NCI-H510A (cell line): ENCODE data around the gene TAS1R1.

Source experiments
- DNase-seq: peaks from one replicate; lab custom pipeline; 2025; lab: John Stamatoyannopoulos, UW

TAS1R1 gene

GRCh38 chr1:6572653-6573383 is 17.7 kb downstream of the TAS1R1 start:
- no peak for DNase-seq

- DNase-seq = no peak
Observed at GRCh38 chr1:6574025-6574620, 19.0 kb downstream of the TAS1R1 start.

GRCh38 chr1:6574818-6575217 is 19.7 kb downstream of the TAS1R1 start:
- no peak for DNase-seq

DNA sequence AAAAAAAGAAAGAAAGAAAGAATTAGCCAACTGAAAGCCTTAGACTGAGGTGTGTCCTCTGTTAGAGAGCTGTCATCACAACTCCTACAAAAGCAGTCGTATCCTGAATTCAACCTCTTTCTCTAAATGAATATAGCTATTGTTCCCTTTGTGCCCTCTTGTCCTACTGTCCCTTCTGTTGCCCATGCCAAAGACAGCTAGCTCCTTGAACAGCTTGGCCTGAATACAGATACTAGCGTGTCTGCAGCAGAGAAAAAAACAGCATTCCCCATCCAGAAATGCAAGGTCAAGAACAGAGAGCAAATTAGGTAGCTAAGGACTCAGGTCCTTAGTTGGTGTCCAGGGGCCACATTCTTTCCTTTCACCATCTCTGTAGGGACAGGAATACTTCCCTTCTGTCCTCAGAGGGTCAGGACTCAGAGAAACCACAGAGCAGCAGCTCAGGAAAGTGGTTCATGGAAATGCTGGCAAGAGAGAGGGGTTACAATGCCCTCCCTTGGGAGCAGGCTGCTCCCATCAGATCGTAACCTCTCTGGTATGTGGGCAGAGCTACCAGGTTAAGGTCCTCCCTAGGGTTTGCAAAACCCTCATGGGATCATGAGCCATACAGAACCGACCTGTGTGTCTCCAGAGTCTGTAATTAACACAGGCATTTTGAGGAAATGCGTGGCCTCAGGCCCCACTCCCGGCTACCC is 22.9 kb downstream of the TAS1R1 start:
- no peak for DNase-seq

GRCh38 chr1:6578624-6579373 is 23.7 kb downstream of the TAS1R1 start:
- DNase-seq = no peak

DNA sequence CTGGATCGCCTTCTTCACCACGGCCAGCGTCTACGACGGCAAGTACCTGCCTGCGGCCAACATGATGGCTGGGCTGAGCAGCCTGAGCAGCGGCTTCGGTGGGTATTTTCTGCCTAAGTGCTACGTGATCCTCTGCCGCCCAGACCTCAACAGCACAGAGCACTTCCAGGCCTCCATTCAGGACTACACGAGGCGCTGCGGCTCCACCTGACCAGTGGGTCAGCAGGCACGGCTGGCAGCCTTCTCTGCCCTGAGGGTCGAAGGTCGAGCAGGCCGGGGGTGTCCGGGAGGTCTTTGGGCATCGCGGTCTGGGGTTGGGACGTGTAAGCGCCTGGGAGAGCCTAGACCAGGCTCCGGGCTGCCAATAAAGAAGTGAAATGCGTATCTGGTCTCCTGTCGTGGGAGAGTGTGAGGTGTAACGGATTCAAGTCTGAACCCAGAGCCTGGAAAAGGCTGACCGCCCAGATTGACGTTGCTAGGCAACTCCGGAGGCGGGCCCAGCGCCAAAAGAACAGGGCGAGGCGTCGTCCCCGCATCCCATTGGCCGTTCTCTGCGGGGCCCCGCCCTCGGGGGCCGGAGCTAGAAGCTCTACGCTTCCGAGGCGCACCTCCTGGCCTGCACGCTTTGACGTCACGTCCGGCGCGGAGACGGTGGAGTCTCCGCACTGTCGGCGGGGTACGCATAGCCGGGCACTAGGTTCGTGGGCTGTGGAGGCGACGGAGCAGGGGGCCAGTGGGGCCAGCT is 24.4 kb downstream of the TAS1R1 start, which contains the start of gene ZBTB48:
ZBTB48 (plus strand) TSS at position 621 of the 745 bp plus-strand sequence. CDS start 616 bp downstream, outside the sequence.
- DNase-seq = peak; percentile 99

DNA sequence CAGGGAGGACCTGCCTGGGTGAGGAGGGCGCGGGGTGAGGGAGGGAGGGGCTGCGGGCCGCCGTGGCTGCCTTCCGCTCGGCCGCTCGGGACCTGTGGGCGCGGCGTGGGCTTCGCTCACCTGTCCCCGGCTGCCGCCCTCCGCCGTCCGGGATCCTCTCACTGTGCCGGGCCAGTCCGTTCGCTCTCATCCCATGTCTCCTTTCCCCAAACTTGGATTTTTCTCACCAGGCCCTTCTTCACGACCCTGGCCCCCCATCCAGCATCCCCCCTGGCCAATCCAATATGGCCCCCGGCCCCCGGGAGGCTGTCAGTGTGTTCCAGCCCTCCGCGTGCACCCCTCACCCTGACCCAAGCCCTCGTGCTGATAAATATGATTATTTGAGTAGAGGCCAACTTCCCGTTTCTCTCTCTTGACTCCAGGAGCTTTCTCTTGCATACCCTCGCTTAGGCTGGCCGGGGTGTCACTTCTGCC is 25.0 kb downstream of the TAS1R1 start:
- no peak for DNase-seq

GRCh38 chr1:6580593-6581409 is 25.7 kb downstream of the TAS1R1 start:
- DNase-seq = no peak

- peak; percentile 89 for DNase-seq
Observed at GRCh38 chr1:6581561-6582305, 26.6 kb downstream of the TAS1R1 start.

GRCh38 chr1:6582370-6582769 is 27.3 kb downstream of the TAS1R1 start:
- DNase-seq = no peak

DNA sequence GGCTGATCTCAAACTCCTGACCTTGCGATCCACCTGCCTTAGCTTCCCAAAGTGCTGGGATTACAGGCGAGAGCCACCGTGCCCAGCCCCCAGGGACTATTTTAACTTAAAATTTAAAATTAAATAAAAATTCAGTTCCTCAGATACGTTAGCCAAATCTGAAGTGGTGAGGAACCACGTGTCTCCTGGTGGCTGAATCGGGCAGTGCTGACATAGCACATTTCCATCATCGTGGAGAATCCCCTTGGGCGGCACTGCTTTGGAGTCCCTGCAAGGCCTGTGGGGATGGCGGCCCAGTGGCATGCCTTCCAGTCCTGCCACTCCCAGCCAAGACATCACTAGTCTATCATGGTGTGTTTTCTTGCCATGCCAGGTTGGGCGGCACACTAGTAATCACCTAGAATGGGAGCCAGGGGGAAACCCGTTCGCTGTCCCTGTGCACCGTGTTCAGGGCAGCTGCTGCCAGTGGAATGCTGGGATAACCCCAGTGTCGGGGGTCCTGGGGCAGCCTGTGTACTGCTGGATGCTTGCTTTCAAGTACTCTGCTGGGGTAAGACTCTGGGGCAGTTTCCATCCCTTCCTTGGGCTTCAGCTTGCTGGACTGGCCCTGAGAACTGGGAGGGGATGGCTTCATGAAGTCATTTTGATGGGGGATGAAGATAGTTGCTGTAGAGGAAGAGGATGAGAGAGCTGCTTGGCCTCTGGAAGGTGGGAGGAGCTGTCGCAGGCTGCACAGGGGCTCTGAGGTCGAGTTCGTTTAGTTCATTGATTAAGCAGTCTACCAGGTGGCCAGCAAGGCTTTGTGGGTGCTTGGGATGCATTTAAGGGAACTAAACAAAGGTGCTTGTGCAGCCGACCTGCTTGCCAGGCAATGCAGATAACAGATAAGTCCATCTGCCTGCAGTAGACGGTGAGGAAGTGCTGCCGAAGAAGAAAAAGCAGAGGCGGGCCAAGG is 29.3 kb downstream of the TAS1R1 start:
- no peak for DNase-seq

GRCh38 chr1:6585081-6585722 is 30.1 kb downstream of the TAS1R1 start:
- DNase-seq = no peak

GRCh38 chr1:6585841-6586240 is 30.7 kb downstream of the TAS1R1 start:
- no peak for DNase-seq

GRCh38 chr1:6586404-6586816 is 31.3 kb downstream of the TAS1R1 start:
- DNase-seq = no peak

- peak; percentile 93 for DNase-seq
Observed at GRCh38 chr1:6587261-6588005, 32.3 kb downstream of the TAS1R1 start.

- no peak for DNase-seq
Observed at GRCh38 chr1:6588128-6588892, 33.2 kb downstream of the TAS1R1 start.
